GM13976 (cell line): ENCODE data around the gene U2SURP.
"Not testable (repeated sequence)": the region's sequence is repeated elsewhere in the genome, so short reads cannot be mapped to it uniquely, and the experiment has no call there.

ENCODE experiments used
- DNase-seq: peaks from one replicate; pipeline ENCODE4 v3.0.0; 2012; ENCODE audit warnings: low spot score
- in situ Hi-C: fragments of 300-500 bp; cut with MboI; formaldehyde crosslinking; loops from one replicate; pipeline ENCODE4 v1.12.0; 2022; ENCODE audit warnings: low sequenced_read_pairs, mixed read lengths, inconsistent platforms; ENCODE audit not compliant: unreplicated experiment
- TF ChIP-seq, protein P1 (sequence below): IDR thresholded peaks from 2 replicates; pipeline ENCODE4 v1.5.1; 2012; ENCODE audit warnings: borderline replicate concordance, mild to moderate bottlenecking; ENCODE audit not compliant: insufficient read depth; ENCODE audit errors: extremely low read depth, missing control alignments, control extremely low read depth

U2SURP gene

DNA sequence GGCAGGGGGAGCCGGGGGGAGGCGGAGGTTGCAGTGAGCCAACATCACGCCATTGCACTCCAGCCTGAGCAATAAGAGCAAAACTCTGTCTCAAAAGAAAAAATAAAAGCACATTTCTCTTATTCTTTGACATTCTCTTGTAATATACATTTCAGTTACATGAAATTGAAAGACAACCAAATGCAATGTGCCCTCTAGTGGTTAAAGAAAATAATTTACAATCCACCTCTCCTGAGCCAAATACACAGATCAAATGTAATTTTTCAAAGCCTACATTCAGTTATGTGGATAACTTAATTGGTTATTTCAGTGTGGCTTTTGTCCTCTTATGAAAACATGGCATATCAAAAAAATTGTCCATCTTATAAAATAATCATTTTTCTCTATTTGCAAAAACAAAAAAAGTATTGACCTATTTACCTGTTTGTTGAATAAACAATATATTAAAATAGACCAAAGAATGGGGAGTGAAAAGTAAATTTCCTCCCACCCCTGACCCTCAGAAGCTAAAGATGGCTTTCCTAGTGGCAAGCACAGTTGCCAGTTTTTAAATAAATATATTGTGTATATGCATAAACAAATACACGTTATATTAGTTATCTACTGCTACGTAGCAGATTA, 14.2 kb upstream of the U2SURP start:
- in situ Hi-C loops = no loop called here
- TF ChIP-seq, protein P1, sequence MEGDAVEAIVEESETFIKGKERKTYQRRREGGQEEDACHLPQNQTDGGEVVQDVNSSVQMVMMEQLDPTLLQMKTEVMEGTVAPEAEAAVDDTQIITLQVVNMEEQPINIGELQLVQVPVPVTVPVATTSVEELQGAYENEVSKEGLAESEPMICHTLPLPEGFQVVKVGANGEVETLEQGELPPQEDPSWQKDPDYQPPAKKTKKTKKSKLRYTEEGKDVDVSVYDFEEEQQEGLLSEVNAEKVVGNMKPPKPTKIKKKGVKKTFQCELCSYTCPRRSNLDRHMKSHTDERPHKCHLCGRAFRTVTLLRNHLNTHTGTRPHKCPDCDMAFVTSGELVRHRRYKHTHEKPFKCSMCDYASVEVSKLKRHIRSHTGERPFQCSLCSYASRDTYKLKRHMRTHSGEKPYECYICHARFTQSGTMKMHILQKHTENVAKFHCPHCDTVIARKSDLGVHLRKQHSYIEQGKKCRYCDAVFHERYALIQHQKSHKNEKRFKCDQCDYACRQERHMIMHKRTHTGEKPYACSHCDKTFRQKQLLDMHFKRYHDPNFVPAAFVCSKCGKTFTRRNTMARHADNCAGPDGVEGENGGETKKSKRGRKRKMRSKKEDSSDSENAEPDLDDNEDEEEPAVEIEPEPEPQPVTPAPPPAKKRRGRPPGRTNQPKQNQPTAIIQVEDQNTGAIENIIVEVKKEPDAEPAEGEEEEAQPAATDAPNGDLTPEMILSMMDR = peak; percentile 48
- peak; percentile 49 for DNase-seq

DNA sequence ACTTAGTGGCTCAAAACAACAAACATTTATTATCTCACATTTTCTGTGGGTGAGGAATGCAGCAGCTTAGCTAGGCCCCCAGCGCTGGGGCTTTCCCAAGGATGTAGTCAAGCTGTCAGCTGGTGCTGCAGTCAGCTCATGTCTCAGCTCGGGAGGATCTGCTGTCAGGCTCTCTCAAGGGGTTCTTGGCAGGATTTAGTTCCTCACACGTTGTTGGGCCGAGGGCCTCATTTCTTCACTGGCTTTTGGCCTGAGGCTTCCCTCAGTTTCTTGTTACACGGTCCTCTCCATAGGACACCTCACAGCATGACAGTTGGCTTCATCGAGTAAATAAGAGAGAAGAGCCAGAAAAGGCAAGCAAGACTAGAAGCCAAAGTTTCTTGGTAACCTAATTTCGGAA, 13.7 kb upstream of the U2SURP start:
- in situ Hi-C loops = no loop called here
- DNase-seq = peak; percentile 47
- TF ChIP-seq, protein P1 = no peak

DNA sequence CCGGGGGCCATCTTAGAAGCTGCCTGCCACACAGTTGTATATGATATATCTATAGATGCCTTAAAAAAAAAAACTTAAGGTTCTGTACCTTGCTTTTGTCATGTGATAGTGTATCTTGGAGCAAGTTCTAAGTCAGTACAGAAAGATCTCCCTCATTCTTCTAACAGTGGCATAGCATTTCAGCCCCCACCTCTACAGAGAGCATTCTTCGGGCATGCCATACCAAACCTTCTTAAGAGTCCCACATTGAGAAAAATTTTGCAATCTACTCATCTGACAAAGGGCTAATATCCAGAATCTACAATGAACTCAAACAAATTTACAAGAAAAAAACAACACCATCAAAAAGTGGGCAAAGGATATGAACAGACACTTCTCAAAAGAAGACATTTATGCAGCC, 13.1 kb upstream of the U2SURP start:
- DNase-seq, in situ Hi-C loops: not testable (repeated sequence)

DNA sequence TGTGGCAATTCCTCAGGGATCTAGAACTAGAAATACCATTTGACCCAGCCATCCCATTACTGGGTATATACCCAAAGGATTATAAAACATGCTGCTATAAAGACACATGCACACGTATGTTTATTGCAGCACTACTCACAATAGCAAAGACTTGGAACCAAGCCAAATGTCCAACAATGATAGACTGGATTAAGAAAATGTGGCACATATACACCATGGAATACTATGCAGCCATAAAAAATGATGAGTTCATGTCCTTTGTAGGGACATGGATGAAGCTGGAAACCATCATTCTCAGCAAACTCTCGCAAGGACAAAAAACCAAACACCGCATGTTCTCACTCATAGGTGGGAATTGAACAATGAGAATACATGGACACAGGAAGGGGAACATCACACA, 12.5 kb upstream of the U2SURP start:
- in situ Hi-C loops, DNase-seq: not testable (repeated sequence)

DNA sequence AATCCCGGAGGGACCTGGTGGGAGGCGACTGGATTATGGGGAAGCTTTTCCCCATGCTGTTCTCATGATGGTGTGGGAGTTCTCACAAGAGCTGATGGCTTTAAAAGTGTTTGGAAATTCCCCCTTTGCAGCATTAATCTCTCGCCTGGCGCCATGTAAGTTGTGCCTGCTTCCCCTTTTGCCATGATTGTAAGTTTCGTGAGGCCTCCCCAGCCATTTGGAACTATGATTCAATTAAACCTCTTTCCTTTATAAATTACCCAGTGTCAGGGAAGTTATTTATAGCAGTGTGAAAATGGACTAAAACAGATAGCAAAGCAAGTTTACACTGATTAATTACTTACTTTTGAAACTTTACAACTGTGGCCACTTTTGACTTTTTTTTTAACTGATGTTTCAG, 10.6 kb upstream of the U2SURP start:
- no peak for DNase-seq
- TF ChIP-seq, protein P1 = no peak

DNA sequence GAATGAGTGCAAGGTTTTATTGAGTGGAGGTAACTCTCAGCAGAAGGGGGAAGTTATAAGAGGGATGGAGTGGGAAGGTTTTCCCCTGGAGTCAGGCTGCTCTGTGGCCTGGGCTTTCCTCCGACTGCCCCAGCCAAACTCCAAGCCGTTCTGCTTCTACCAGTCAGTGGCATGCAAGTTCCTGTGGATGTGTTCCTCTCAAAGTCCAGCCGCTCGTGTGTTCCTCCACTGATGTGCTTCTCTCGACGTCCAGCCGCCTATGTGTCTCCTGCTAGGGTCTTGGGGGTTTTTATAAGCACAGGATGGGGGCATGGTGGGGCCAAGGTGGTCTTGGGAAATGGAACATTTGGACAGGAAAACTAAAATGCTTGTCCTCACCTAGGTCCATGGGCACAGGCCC, 9.0 kb upstream of the U2SURP start:
- DNase-seq = no peak
- in situ Hi-C loops = loop anchor here (10.0 kb wide), 2 partner anchors 158 to 418 kb away; partner anchors contain the start of gene ATR
- TF ChIP-seq, protein P1 = no peak

More for the DNA sequence above, 10.6 kb upstream of the U2SURP start:
- in situ Hi-C loops = loop anchor here (10.0 kb wide), 2 partner anchors 156 to 416 kb away; partner anchors contain the start of gene ATR

DNA sequence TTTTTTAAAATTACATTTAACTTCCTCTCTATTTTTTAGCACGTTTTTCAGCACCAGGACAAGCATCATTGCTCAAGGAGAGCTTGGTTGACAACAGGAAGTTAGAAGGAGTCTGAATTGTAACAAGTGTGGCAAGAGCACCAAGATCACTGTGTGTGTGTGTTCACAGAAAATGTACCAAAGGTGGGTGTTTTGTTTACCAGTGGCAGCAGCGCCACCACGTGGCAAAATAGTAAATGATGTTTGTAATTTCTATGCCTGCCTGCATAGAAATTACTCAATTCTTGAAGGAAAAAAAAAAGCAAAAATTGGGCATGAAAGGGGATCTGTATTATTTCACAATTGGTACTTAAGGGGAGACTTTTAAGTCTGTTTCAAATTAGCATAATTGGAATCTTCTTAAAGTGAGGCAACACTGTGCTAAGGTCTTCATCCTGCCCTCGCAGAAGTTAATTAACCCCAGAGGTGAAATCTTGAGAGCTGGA, 7.4 kb upstream of the U2SURP start:
- DNase-seq = peak; percentile 74
- in situ Hi-C loops = loop anchor here (10.0 kb wide), 2 partner anchors 159 to 419 kb away; partner anchors contain the start of gene ATR
- TF ChIP-seq, protein P1 = peak; percentile 78
